ENCODE results near the gene KLHL40.

KLHL40 gene

DNA sequence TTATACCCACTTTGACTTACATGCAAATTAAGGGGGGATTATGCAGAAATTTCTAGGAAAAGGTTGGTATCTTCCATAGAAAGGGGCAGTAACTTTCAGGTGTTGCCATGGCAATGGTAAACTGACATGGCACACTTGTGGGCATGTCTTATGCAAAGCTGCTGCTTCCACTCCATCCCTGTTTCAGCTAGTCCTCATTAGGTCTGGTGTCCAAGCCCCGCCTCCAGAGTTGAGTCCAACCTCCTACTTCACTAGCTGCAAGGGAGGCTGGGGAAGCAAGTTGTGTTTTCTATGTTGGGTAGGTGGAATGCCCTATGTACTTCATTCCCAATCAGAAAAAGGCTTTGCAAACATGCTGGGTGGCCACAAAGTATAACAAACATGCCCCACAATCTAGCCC is 14.7 kb upstream of the KLHL40 start:
- no peak for DNase-seq

DNA sequence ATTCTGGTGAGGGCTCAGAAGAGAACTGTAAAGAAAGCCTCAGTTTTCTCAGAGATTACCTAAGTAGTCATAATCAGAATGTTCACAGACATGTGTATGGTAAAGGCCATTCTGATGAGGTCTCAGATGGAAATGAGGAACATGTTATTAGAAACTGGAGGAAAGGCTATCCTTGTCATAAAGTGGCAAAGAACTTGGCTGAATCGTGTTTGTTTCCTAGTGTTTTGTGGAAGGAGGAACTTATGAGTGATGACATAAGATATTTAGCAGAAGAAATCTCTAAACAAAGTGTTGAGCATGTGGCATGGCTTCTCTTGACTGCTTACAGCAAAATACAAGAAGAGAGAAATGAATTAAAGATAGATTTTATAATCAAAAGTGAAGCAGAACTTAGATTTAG is 12.8 kb upstream of the KLHL40 start:
- DNase-seq: no peak

DNA sequence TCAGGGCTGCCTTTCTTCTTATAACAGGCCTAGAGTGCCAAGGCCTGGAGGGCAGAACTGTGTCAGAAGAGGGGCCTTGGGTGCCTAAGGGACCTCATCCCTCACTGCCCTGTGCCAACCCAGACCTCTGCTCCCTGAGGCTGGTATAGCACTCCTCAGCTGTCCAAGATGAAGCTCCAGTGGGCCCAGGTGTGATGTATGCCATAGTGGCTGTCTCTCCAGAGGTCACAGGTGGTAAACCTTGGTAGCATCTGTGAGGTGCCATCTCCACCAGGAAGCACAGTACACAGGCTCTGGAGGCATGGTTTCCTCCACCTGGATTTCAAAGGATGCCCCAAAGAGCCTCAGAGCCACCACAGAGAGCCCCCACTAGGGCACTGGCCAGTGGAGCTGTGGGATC is 12.3 kb upstream of the KLHL40 start:
- DNase-seq: no peak

DNA sequence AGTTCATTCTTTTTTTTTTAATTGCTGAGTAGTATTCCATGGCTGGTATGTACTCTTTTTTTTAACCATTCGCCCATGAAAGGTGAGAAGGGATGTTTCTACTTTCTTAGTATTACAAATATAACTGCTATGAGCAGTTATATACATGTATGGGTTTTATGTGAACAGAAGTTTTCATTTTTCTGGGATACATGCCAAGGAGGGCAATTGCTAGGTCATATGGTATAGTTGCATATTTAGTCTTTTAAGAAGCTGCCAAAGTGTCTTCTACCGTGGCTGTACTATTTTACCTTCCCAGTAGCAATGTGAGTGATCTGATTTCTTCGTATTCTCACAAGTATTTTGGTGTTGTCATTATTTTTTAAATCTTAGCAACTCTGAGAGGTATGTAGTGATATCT is 11.2 kb upstream of the KLHL40 start:
- no peak for DNase-seq

DNA sequence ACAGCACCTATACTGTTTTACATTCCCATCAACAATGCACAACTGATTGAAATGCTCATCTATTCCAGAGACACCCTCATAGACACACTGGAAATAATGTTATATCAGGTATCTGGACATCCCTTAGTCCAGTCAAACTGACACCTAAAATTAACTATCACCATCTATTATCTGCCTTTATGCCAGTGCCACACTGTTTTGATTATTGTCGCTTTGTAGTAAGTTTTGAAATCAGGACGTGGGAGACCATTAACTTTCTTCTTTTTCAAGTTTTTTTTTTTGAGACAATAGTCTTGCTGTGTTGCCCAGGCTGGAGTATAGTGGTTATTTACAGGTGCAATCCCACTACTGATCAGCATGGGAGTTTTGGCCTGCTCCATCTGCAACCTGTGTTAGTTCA is 9.4 kb upstream of the KLHL40 start:
- no peak for DNase-seq

DNA sequence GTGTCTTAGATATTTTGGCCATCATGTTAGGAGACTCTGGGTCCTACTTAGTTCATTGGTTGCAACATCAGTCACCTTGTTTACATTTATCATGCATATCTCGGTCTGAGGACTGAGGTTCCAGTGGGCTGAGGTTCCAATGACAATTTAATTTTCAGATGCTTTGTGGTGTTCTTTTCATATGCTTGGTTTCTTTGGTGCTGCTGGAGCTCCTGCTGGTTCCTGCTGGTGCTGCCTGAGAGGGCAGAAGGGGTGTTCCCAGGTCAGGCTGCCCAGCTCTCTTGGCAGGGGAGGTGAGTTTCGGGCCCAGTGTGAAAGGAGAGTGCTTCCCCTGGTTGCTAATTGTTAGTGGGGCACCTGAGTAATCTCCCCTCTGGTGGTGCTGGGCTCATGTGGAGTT is 6.9 kb upstream of the KLHL40 start:
- DNase-seq: no peak

DNA sequence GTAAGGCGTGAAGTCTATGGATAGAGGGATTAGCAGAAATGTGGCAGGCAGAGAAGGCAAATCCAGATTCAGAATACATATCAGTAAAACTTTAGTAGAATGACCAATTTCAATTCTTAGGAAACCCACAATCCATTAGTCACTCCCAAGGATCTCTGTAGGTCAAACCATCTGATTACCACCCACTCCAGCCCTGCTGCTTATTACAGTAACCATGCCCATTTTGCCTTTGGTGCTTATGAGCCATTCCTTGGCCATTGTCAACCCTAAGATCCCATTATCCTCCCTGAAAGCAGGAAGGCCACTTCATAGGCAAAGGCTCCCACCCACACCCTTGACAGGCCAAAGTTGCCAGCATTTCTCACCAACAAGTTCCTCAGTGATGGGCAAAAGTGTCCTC is 5.1 kb upstream of the KLHL40 start:
- no peak for DNase-seq

DNA sequence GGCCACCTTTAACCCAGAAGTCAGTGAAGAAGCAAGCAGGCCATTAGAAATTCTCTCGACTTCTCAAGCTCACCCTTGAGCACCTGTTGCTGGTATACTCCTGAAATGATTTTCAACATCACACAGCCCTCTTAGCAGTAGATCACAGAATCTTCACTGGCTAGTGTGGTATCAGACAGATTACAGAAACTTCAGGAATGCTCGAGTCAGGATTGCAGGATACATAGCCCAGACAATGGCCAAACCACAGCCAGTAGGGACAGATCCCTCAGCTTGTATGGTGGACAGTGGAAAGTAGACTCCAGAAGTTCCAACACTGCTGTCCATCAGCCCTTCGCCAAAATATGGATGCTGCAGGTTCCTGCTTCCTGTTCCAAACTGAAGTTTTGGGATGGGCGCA is 4.5 kb upstream of the KLHL40 start:
- no peak for DNase-seq

DNA sequence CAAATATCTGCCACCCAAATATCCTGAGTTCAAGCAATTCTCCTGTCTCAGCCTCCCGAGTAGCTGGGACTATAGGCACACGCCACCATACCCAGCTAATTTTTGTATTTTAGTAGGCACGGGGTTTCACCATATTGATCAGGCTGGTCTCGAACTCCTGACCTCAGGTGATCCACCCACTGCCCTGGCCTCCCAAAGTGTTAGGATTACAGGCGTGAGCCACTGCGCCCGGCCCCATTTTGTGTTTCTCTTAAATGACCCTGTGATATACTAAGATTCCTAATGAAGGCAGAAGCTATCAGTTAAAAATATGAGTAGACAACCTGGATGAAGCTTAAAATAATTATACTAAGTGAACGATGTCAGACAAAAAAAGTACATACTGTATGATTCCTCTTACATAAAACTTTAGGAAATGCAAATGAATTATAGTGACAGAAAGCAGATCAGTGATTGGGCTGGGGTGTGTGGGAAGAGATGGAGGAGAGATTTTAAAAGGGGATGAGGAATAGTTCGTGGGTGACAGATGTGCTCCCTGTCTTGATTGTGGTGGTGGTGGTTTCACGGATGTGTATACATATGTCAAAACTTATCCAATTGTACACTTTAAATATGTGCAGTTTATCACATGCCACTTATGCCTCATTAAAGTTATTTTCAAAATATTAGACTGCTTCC is 3.8 kb upstream of the KLHL40 start:
- no peak for DNase-seq

DNA sequence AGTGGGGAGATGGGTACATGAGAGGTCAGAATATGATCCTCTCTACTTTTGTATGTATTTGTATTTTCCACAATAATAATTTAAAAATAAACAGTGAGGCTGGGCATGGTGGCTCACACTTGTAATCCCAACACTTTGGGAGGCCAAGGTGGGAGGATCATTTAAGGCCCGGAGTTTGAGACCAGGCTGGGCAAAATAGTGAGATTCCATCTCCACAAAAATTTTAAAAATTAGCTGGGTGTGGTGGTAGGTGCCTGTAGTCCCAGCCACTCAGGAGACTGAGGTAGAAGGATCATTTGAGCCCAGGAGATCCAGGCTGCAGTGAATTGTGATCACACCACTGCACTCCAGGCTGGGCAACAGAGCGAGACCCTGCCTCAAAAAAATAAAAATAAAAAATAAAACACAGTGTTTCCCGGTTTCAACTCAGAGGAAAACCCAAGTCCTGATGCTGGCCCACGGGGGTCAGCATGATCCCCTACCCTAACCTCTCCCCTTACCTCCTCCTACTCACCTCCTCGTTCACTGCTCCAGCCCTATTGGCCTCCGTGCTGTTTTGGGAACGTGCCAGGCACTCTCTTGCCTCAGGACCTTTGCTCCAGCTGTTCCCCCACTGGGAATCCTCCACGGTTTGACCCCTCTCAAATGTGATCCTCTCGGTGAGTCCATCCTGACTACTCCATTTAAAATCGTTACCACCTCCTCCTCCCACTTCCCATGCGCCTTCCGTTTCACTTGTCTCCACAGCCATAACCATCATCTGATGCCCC is 2.9 kb upstream of the KLHL40 start:
- no peak for DNase-seq

DNA sequence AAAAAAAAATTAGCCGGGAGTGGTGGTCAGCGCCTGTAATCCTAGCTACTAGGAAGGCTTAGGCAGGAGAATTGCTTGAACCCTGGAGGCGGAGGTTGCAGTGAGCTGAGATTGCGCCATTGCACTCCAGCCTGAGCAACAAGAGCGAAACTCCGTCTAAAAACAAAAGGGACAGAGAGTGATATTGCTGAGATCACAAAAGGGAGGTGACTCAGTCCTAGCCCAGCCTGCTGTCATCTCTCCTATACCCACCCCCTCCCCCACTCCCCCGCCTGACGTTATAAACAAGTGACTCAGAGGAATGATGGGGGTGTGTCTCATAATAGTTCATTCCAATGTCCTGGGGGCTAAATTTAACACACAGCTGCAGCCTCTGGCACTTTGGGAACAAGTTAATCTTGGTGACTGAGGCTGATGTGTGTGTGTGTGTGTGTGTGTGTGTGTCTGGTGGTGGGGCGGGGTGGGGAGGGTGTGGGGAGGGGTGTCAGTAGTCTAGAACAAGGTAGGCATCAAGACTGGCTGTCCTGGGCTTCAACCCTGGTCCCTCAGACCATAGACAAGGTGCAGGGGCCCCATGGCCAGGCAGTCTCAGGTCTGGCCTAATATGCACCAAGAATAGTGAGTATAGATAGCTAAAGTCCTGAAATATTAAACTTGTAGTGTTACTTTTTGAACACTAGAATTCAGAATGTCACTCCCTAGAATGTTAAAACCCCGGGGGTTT is 1.3 kb upstream of the KLHL40 start:
- no peak for DNase-seq

DNA sequence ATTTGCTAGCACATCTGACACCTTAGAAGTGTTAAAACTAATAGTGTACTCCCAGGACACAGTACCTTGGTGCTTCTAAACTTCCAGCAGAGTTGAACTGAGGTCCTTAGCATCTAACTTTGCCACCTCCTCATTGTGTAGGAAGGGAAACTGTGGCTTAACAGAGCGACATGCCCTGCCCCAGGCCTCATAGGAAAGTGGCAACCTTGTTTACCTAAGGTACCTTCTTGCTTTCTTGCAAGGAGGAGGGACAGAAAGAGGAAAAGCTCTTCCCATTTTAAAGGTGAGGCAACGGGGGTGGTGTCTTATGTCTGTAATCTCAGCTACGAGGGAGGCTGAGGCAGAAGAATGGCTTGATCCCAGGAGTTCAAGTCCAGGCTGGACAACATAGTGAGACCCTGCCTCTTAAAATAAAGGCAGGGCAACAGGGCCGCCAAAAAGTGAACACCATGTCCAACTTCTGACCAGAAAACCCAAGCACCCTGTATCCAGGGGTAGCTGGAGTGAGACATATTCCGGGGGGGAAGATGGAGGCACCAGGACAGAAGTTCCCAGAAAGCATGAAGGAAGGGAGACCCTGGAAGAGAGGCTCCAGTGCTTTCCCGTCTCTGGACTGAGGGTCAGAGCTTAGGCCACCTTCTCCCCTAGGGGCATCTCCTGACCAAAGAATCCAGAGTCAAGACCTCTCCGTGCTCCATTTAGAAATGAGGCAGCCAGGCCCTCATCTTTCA is 540 bp upstream of the KLHL40 start:
- no peak for DNase-seq

DNA sequence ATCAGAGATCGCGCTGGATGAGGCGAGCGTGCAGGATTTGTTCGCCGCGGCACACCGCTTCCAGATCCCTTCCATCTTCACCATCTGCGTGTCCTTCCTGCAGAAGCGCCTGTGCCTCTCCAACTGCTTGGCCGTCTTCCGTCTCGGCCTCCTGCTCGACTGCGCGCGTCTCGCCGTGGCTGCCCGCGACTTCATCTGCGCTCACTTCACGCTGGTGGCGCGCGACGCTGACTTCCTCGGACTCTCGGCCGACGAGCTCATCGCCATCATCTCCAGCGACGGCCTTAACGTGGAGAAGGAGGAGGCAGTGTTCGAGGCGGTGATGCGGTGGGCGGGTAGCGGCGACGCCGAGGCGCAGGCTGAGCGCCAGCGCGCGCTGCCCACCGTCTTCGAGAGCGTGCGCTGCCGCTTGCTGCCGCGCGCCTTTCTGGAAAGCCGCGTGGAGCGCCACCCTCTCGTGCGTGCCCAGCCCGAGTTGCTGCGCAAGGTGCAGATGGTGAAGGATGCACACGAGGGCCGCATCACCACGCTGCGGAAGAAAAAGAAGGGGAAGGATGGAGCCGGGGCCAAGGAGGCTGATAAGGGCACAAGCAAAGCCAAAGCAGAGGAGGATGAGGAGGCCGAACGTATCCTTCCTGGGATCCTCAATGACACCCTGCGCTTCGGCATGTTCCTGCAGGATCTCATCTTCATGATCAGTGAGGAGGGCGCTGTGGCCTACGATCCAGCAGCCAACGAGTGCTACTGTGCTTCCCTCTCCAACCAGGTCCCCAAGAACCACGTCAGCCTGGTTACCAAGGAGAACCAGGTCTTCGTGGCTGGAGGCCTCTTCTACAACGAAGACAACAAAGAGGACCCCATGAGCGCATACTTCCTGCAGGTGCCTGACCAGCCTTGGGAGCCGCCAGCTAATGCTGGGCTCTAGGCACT is 819 bp downstream of the KLHL40 start:
- no peak for DNase-seq

DNA sequence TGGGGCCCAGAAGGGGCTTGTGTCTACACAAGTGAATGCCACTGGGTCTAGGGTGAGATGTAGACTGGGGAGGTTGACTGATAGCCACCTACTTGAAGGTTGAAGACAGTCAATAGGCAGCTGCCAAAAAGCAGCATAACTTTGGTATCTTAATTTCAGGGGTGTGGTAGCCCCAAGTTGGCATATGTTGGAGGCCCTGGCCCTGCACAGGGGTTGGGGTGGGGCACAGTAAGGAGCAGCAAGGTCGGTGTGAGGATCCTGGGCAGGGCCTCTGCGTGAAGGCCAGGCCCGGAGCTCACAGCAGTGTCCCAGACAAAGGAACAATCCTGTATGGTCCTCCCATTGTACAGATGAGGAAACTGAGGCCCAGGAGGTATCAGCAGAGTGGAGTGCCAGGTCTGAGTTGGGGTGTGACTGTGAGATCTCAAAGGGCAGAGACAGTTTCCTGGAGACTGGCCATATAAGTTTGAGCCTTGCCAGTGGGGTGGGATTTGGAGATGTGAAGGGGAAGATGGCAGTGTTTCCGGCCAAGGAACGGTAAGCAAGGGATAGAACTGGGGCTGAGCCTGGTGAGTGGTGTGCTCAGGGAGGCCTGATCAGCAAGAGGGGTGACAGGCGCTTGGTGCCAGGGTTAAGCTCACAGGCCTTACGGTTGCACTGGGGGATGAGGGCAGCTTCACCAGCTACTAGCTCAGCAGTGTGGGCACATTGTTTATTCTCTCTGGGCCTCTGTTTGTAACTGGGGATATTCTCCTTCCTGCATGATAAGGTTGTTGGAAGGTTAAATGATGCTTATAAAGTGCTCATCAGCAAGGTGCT is 1.7 kb downstream of the KLHL40 start:
- DNase-seq: no peak

DNA sequence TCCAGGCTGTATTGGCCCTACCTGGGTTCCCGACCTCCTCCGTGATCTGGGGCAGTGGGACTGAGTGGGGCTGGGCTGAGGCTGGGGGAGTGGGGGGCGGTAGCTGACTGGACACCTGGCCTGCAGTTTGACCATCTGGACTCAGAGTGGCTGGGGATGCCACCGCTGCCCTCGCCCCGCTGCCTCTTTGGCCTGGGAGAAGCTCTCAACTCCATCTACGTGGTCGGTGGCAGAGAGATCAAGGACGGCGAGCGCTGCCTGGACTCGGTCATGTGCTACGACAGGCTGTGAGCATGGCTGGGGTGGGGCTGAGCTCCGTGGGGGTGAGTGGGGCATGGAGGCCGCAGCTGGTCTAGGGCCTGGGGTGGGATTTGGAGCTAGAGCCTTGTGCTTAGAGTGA is 2.7 kb downstream of the KLHL40 start:
- DNase-seq: no peak

DNA sequence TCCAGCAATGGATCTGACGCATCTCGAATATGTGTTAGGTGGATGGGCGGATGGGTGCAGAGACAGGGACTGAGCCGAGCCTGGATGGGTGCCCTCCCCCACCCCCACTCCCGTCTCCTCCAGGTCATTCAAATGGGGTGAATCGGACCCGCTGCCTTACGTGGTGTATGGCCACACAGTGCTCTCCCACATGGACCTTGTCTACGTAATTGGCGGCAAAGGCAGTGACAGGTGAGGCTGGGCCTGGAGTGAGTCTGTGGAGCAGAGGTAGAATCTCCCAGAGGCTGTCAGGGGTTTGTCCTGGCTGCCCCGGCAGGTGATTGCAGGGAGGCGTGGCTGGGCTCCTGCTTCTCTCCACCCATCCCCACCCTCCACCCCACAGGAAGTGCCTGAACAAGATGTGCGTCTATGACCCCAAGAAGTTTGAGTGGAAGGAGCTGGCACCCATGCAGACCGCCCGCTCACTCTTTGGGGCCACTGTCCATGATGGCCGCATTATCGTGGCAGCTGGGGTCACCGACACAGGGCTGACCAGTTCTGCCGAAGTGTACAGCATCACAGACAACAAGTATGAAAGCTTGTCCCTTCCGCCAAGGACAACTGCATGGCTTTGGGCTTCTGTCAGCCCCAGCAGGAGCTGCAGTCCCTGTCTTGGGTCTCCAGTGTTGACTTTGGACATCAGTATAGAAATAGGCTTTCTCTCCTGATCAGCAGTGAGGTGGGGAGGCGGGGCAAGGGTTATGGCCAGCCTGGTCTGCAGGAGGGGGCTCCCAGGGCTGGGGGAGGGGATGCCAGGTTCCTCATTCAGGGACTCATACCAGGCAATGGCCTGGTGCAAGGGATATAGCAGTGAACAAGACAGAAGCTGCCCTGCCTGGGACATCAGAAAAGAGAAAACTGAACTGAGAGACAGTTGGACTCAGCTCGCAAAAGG is 3.4 kb downstream of the KLHL40 start:
- DNase-seq: no peak

DNA sequence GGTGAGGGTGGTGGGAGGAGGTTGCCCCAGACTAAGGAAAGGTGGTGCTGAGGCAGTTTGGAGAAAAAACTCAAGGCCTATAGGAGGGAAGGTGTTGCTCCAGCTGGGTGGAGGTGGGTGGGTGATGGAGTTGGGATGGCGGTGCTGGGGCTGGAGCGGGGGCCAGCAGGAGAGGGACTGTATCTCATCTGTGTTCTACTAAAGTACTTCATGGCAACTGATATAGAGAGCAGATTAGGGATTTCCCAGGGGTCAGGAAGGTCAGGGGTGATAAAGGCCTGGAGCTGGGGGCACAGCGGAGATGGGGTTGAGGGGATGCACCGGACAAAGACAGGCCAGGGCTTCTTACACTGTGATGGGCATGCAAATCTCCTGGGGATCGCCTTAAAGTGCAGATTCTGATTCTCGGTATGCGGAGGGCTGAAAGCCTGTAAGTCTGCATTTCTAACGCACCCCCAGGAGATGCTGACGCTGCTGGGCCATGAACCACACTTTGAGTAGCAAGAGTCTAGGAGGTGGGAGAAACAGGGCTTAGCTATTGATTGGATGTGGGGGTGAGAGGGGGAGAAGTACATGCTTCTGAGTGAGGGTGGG is 4.2 kb downstream of the KLHL40 start:
- DNase-seq: no peak

DNA sequence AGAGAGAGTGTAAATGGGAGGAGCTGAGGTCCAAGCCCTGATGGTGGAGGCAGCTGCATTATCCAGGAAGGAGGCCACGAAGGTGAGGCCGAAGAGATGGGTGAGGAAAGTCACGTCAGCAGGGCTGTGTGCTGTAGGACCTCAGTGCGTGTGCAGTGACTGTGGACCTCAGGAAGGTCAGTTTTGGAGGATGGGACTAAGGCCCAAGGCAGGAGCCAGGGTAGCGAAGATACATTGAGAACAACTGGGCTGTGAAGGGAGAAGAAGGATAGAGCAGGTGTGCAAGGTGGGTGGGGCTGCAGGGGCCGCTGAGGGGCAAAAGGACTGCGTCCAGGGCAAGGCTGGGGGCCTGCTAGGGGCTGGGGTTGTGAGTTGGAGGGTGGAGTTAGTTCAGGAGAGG is 4.9 kb downstream of the KLHL40 start:
- no peak for DNase-seq

DNA sequence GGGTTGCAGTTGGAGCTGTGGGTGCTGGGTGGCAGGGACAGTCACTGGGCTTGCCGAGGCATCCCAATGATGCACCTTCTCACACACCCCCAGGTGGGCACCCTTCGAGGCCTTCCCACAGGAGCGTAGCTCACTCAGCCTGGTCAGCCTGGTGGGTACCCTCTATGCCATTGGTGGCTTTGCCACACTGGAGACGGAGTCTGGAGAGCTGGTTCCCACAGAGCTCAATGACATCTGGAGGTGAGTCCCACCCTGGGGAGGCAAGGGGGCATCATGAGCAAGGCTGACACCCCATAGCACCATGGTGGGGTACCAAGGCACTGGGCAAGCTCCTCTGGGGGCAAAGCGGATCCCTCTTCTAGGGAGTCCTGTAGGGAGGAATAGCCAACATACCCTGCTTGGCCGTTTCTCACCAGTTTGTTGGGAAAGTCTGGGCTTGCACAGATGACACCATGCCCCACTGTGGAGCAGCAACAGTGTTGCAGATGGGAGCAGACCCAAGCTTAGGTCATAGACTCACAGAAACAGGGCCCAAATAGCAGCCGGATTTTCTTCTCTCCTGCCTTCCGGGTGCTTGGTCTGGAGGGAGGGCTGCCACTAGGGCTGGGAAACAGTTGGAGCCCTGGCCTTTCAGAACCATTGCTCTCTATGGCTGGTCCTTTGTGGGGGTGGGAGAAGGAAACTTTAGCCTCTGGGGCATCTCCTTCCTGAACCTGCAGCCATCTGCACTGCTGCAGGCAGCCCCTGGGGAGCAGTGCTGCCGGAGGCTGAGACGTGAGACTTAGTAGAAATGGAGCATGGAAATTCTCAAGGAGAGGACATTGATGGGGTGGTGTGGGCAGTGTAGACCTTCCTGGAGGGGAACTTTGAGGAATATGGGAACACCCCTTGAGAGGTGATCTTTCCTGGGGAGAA is 5.7 kb downstream of the KLHL40 start:
- DNase-seq: no peak
